HepG2 (cell line): Measurements from ENCODE around the gene FKTN. TPM values are rescaled to one million over a fixed set of nuclear protein-coding genes. Genes with fewer than 3 reads are reported as not detected.

Source experiments
- ATAC-seq: fragments of 200-7000 bp; cut with Tn5 transposase; 3 replicates; pipeline ENCODE4 v1.9.1; 2020; ENCODE audit warnings: mild to moderate bottlenecking, moderate library complexity
- BruUV-seq: library from RNA; stranded (reverse); fragments of 400-500 nt; replicated peaks from 2 replicates; lab custom pipeline; 2021; lab: Mats Ljungman, UMichigan
- CTCF ChIA-PET: fragments of 300-600 bp; formaldehyde crosslinking; extraction: SDS; loops from one replicate; lab custom pipeline; 2021; ENCODE audit warnings: low total read pairs, inconsistent platforms, low intra/inter-chr PET ratio; lab: Yijun Ruan, JAX
- POLR2A ChIA-PET: fragments of 350-600 bp; sonication (Branson Sonifier 250); formaldehyde crosslinking; loops from one replicate; lab custom pipeline; 2020; ENCODE audit warnings: antibody characterized with exemption, inconsistent platforms; lab: Yijun Ruan, JAX
- DNase-seq: peaks from one replicate; pipeline ENCODE4 v3.0.0-alpha.2; 2015; ENCODE audit warnings: low spot score
- FAIRE-seq: peaks from 3 replicates; lab custom pipeline; 2011; peaks lifted over from hg19 to GRCh38; lab: Jason Lieb, UNC
- H2AFZ ChIP-seq: one replicate; pipeline ENCODE4 v1.6.1; 2011; ENCODE audit warnings: low read length, inconsistent platforms
- H3K27ac ChIP-seq: fragments of 300-600 bp; 3 replicates; pipeline ENCODE4 v1.8.0; 2011; ENCODE audit warnings: mixed run types, mild to moderate bottlenecking, mixed read lengths, low read length, inconsistent platforms; ENCODE audit not compliant: insufficient read depth; ENCODE audit errors: extremely low read length
- H3K27me3 ChIP-seq, 2 experiments: fragments of 200-600 bp in 1 of 2; 2 replicates in 1 of 2; 3 replicates in 1 of 2; pipeline versions ENCODE4 v1.6.0 to v1.8.0; 2011; ENCODE audit warnings: low read length in 2 of 2, mild to moderate bottlenecking in 2 of 2, moderate library complexity in 2 of 2, inconsistent platforms in 1 of 2; ENCODE audit not compliant: insufficient read depth in 2 of 2, control insufficient read depth in 1 of 2
- H3K36me3 ChIP-seq, 2 experiments: fragments of 200-600 bp in 1 of 2; replicated peaks in 1 of 2; 2 replicates in 1 of 2; 3 replicates in 1 of 2; pipeline versions ENCODE4 v1.5.1 to v1.8.0; 2011; ENCODE audit warnings: low read length in 2 of 2, inconsistent platforms in 1 of 2; ENCODE audit not compliant: insufficient read depth in 2 of 2, control insufficient read depth in 1 of 2
- H3K4me1 ChIP-seq: 2 replicates; pipeline ENCODE4 v1.5.1; 2012; ENCODE audit warnings: low read length, inconsistent platforms; ENCODE audit not compliant: insufficient read depth
- H3K4me2 ChIP-seq: 2 replicates; pipeline ENCODE4 v1.6.0; 2011; ENCODE audit warnings: low read depth, low read length, inconsistent platforms
- H3K4me3 ChIP-seq, 3 experiments: fragments of 200-600 bp in 1 of 3; sonication (generic), shearing (Covaris generic) in 1 of 3; replicated peaks in 1 of 3; 2 replicates each; pipeline ENCODE4 v1.5.1; 2011 to 2016; ENCODE audit warnings: low read length in 3 of 3, inconsistent platforms in 2 of 3, low read depth in 2 of 3, mild to moderate bottlenecking in 2 of 3, control low read depth in 1 of 3, mixed read lengths in 1 of 3; ENCODE audit not compliant: insufficient read depth in 1 of 3
- H3K79me2 ChIP-seq: one replicate; pipeline ENCODE4 v1.6.1; 2011; ENCODE audit warnings: low read length, inconsistent platforms; ENCODE audit not compliant: insufficient read depth
- H3K9ac ChIP-seq: 2 replicates; pipeline ENCODE4 v1.6.0; 2011; ENCODE audit warnings: mild to moderate bottlenecking, low read depth, low read length, inconsistent platforms; ENCODE audit not compliant: insufficient read depth
- H3K9me3 ChIP-seq: 2 replicates; pipeline ENCODE4 v1.5.1; 2012; ENCODE audit warnings: mild to moderate bottlenecking, low read length
- H4K20me1 ChIP-seq: 2 replicates; pipeline ENCODE4 v1.6.0; 2011; ENCODE audit warnings: inconsistent platforms, mild to moderate bottlenecking, low read length, moderate library complexity; ENCODE audit not compliant: insufficient read depth
- DRAP1 ChIP-seq: IDR thresholded peaks from 2 replicates; pipeline ENCODE4 v1.6.1; 2016; ENCODE audit warnings: missing genetic modification reagents, missing compliant biosample characterization
- EED ChIP-seq: sonication (generic); formaldehyde crosslinking; IDR thresholded peaks from 2 replicates; pipeline ENCODE4 v1.5.0; 2020; ENCODE audit warnings: mild to moderate bottlenecking, missing genetic modification reagents
- HNF1A ChIP-seq, 2 experiments: sonication (generic) in 1 of 2; formaldehyde crosslinking in 1 of 2; IDR thresholded peaks; 2 replicates each; pipeline versions ENCODE4 v1.4.0 to v1.6.1; 2016 to 2020; ENCODE audit warnings: borderline replicate concordance in 1 of 2, low read depth in 1 of 2, mild to moderate bottlenecking in 1 of 2, missing genetic modification reagents in 1 of 2
- HNRNPK ChIP-seq: fragments of 200-400 bp; formaldehyde crosslinking; IDR thresholded peaks from 2 replicates; pipeline ENCODE4 v1.6.1; 2018; ENCODE audit warnings: low read length, low read depth, moderate library complexity, mild to moderate bottlenecking; ENCODE audit not compliant: poor library complexity, severe bottlenecking
- MYPOP ChIP-seq: sonication (generic); formaldehyde crosslinking; IDR thresholded peaks from 2 replicates; pipeline ENCODE4 v1.8.1; 2023; ENCODE audit warnings: mild to moderate bottlenecking, moderate library complexity, missing genetic modification reagents
- TARDBP ChIP-seq: sonication (generic); formaldehyde crosslinking; IDR thresholded peaks from 2 replicates; pipeline ENCODE4 v1.8.0; 2022; ENCODE audit warnings: mild to moderate bottlenecking, missing genetic modification reagents
- YEATS2 ChIP-seq: sonication (generic); formaldehyde crosslinking; IDR thresholded peaks from 2 replicates; pipeline ENCODE4 v1.4.0; 2020; ENCODE audit warnings: missing genetic modification reagents, borderline replicate concordance
- ZBTB26 ChIP-seq: IDR thresholded peaks from 2 replicates; pipeline ENCODE4 v1.6.1; 2016; ENCODE audit warnings: missing compliant biosample characterization, missing genetic modification reagents, borderline replicate concordance
- ZNF136 ChIP-seq: sonication (generic); formaldehyde crosslinking; IDR thresholded peaks from 2 replicates; pipeline ENCODE4 v1.8.1; 2022; ENCODE audit warnings: low read depth, mild to moderate bottlenecking, moderate library complexity, missing genetic modification reagents
- ZNF572 ChIP-seq: sonication (generic); formaldehyde crosslinking; IDR thresholded peaks from 2 replicates; pipeline ENCODE4 v1.5.1; 2020; ENCODE audit warnings: mild to moderate bottlenecking, missing genetic modification reagents
- ZNF768 ChIP-seq: sonication (generic); formaldehyde crosslinking; IDR thresholded peaks from 2 replicates; pipeline ENCODE4 v1.4.0; 2020; ENCODE audit warnings: missing genetic modification reagents
- ZNF782 ChIP-seq: sonication (generic); formaldehyde crosslinking; IDR thresholded peaks from 2 replicates; pipeline ENCODE4 v1.4.0; 2020; ENCODE audit warnings: missing genetic modification reagents, mild to moderate bottlenecking, borderline replicate concordance
- ZNF878 ChIP-seq: sonication (generic); formaldehyde crosslinking; IDR thresholded peaks from 2 replicates; pipeline ENCODE4 v1.8.1; 2023; ENCODE audit warnings: mild to moderate bottlenecking, missing genetic modification reagents, moderate library complexity
- WGBS: methylation state at CpG from one replicate; pipeline ENCODE4 v1.1.6; 2017; ENCODE audit warnings: low lambda C conversion rate; 5-methylcytosine and 5-hydroxymethylcytosine counted together
- in situ Hi-C: cut with HindIII; loops from 2 replicates; pipeline ENCODE4 v1.10.0; 2017; ENCODE audit warnings: low pct_unique_long_range_greater_than_20kb; ENCODE audit not compliant: extremely low pct_ligation_motif_present
- intact Hi-C: fragments of 100-400 bp; cut with micrococcal nuclease; formaldehyde crosslinking; loops from one replicate; pipeline ENCODE4 v1.10.0; 2022; ENCODE audit not compliant: unreplicated experiment
- polyA plus RNA-seq, 8 experiments: library from polyadenylated mRNA; depleted of rRNA in 3 of 8; stranded (reverse) in 7 of 8; unstranded in 1 of 8; fragments of >200 nt; fragmentation: Illumina TruSeq in 4 of 8; extraction: Trizol in 4 of 8; gene quantifications; 2 replicates each; pipeline versions ENCODE4 v1.2.1 to v1.2.3, GENCODE V29; 2011 to 2016; ENCODE audit warnings: low read depth in 4 of 8, missing spikeins in 1 of 8, mixed read lengths in 1 of 8; ENCODE audit not compliant: insufficient read depth in 1 of 8
- total RNA-seq, 5 experiments: library from RNA; depleted of rRNA; stranded (reverse); fragments of >200 nt; fragmentation: Illumina TruSeq; extraction: Trizol; gene quantifications; 2 replicates each; pipeline ENCODE4 v1.2.3, GENCODE V29; 2016; ENCODE audit warnings: low read depth in 1 of 5

Gene FKTN
- total and polyA plus RNA-seq, 2 of the 13 experiments (the other 11 are each of a cell fraction or from before 2014, with no cell fraction given) = 7.9 to 13.5 TPM

- Histone ChIP-seq H3K4me1 (peaks cover 26% of the 10 kb centered on the region), H3K79me2 (no peaks in the 10 kb centered on the region), H3K9me3 (no peaks in the 10 kb centered on the region), H3K4me2 (no peak overlapping the region), H3K36me3 (no peaks in the 10 kb centered on the region), H3K4me3 (no peak overlapping the region), H2AFZ (no peak overlapping the region), H4K20me1 (no peaks in the 10 kb centered on the region), H3K27me3 (peaks cover 0 to 4% of the 10 kb centered on the region in 2 experiments; a peak in 1 of 5 replicates), H3K27ac (no peak overlapping the region), H3K9ac (no peak overlapping the region)
- in situ Hi-C loops = no loop called here
- ATAC-seq (no peak), DNase-seq (no peak), FAIRE-seq (no peak)
- WGBS = 58% methylated on average over 3 of the region's 3 CpGs
- no peak for TF ChIP-seq ZBTB26 (CRISPR knock-in tag)
- no peak for TF ChIP-seq ZNF136 (CRISPR knock-in tag)
- no peak for TF ChIP-seq TARDBP (CRISPR knock-in tag)
- TF ChIP-seq ZNF768 = no peak
- TF ChIP-seq EED = no peak
- TF ChIP-seq MYPOP (CRISPR knock-in tag) = no peak
- TF ChIP-seq HNRNPK = no peak
- TF ChIP-seq ZNF572 = no peak
- no peak for TF ChIP-seq YEATS2 (CRISPR knock-in tag)
- TF ChIP-seq ZNF782 (CRISPR knock-in tag) = no peak
- TF ChIP-seq DRAP1 (CRISPR knock-in tag) = no peak
- no peak for TF ChIP-seq HNF1A (IDR thresholded peaks at IDR 0.05; ENCODE audit: low read depth)
- TF ChIP-seq HNF1A (CRISPR knock-in tag; IDR thresholded peaks at IDR 0.05; ENCODE audit: borderline replicate concordance) = no peak
- no peak for TF ChIP-seq ZNF878 (CRISPR knock-in tag)
- intact Hi-C loops = no loop called here
- no TSS peak for BruUV-seq
- ChIA-PET CTCF (no interaction called here), POLR2A (no interaction called here)
Observed at GRCh38 chr9:105670315-105670714, 112.4 kb downstream of the FKTN start.
